ENCODE measurements around the gene ST7L.

ST7L gene

GRCh38 chr1:112544751-112545150, 74.2 kb downstream of the ST7L start:
- no peak for DNase-seq

GRCh38 chr1:112544011-112544688, 74.8 kb downstream of the ST7L start:
- no peak for DNase-seq

- no peak for DNase-seq
Measured at GRCh38 chr1:112542206-112542973, 76.6 kb downstream of the ST7L start.

- DNase-seq, result no peak
Measured at GRCh38 chr1:112541299-112541698, 77.6 kb downstream of the ST7L start.

GRCh38 chr1:112540226-112540794, 78.6 kb downstream of the ST7L start:
- no peak for DNase-seq

GRCh38 chr1:112538883-112539282, 80.1 kb downstream of the ST7L start:
- no peak for DNase-seq

- no peak for DNase-seq
Measured at GRCh38 chr1:112537456-112537855, 81.5 kb downstream of the ST7L start.

GRCh38 chr1:112536561-112536960, 82.4 kb downstream of the ST7L start:
- DNase-seq, result no peak

- no peak for DNase-seq
Measured at GRCh38 chr1:112533029-112533428, 85.9 kb downstream of the ST7L start.

GRCh38 chr1:112532064-112532463, 86.9 kb downstream of the ST7L start:
- DNase-seq, result no peak

GRCh38 chr1:112530832-112531231, 88.1 kb downstream of the ST7L start:
- no peak for DNase-seq

GRCh38 chr1:112529301-112529700, 89.6 kb downstream of the ST7L start:
- DNase-seq, result no peak

GRCh38 chr1:112528076-112528475, 90.9 kb downstream of the ST7L start:
- no peak for DNase-seq

GRCh38 chr1:112527266-112528010, 91.5 kb downstream of the ST7L start:
- DNase-seq, result no peak

- no peak for DNase-seq
Measured at GRCh38 chr1:112524986-112525385, 94.0 kb downstream of the ST7L start.

- no peak for DNase-seq
Measured at GRCh38 chr1:112524251-112524650, 94.7 kb downstream of the ST7L start.

- no peak for DNase-seq
Measured at GRCh38 chr1:112522621-112523020, 96.3 kb downstream of the ST7L start.

- no peak for DNase-seq
Measured at GRCh38 chr1:112520166-112520565, 98.8 kb downstream of the ST7L start.

GRCh38 chr1:112518186-112518585, 100.8 kb downstream of the ST7L start:
- DNase-seq, result no peak

- no peak for DNase-seq
Measured at GRCh38 chr1:112517646-112518045, 101.3 kb downstream of the ST7L start.

- DNase-seq, result no peak
Measured at GRCh38 chr1:112517231-112517630, 101.7 kb downstream of the ST7L start.

- DNase-seq, result no peak
Measured at GRCh38 chr1:112516141-112516540, 102.8 kb downstream of the ST7L start.

- no peak for DNase-seq
Measured at GRCh38 chr1:112515311-112516009, 103.5 kb downstream of the ST7L start.
